ENCODE measurements around the gene MRPL24.

GRCh38 chr1:156697481-156697880 lies 43.4 kb downstream of the MRPL24 start:
- TF ChIP-seq CTCF (IDR thresholded peaks at IDR 0.05): no peak
- TF ChIP-seq POLR2A (IDR thresholded peaks at IDR 0.05): no peak

All from prostate gland (tissue), 2 donors.